ENCODE results near the gene CHADL. TPM values are rescaled to one million over a fixed set of nuclear protein-coding genes. Genes with fewer than 3 reads are reported as not detected.

The CHADL gene
- total RNA-seq, 1 experiment from 2014 or later, result not detected

Other genes starting within 250 kb of the CHADL start
- 10.9 and 11.0 TPM in 2 replicates for gene EP300, start 148.3 kb downstream of the CHADL start, total RNA-seq (2014; rRNA removed; shearing (Covaris generic); ENCODE audit: low replicate concordance)
- gene L3MBTL2, start 35.6 kb downstream of the CHADL start, total RNA-seq (2014; rRNA removed; shearing (Covaris generic); ENCODE audit: low replicate concordance), result 17.4 and 30.3 TPM in 2 replicates
- 159 and 226 TPM in 2 replicates for gene RANGAP1, start 45.3 kb upstream of the CHADL start, total RNA-seq (2014; rRNA removed; shearing (Covaris generic); ENCODE audit: low replicate concordance)
- gene ZC3H7B, start 60.6 kb upstream of the CHADL start, total RNA-seq (2014; rRNA removed; shearing (Covaris generic); ENCODE audit: low replicate concordance), result 32.2 and 43.0 TPM in 2 replicates
- 6.1 and 6.4 TPM in 2 replicates for gene TEF, start 141.0 kb upstream of the CHADL start, total RNA-seq (2014; rRNA removed; shearing (Covaris generic); ENCODE audit: low replicate concordance)
- 26.2 and 36.0 TPM in 2 replicates for gene TOB2, start 205.9 kb upstream of the CHADL start, total RNA-seq (2014; rRNA removed; shearing (Covaris generic); ENCODE audit: low replicate concordance)
- 101 and 111 TPM in 2 replicates for gene PHF5A, start 227.8 kb upstream of the CHADL start, total RNA-seq (2014; rRNA removed; shearing (Covaris generic); ENCODE audit: low replicate concordance)
- gene ACO2, start 228.2 kb upstream of the CHADL start, total RNA-seq (2014; rRNA removed; shearing (Covaris generic); ENCODE audit: low replicate concordance), result 53.2 and 90.1 TPM in 2 replicates